ENCODE data around the gene PTPN22. TPM values are rescaled to one million over a fixed set of nuclear protein-coding genes. Genes with fewer than 3 reads are reported as not detected.

The PTPN22 gene
- total RNA-seq, 6 experiments from 2014 or later = 0.48 to 1.6 (median 1.2) TPM

DNA sequence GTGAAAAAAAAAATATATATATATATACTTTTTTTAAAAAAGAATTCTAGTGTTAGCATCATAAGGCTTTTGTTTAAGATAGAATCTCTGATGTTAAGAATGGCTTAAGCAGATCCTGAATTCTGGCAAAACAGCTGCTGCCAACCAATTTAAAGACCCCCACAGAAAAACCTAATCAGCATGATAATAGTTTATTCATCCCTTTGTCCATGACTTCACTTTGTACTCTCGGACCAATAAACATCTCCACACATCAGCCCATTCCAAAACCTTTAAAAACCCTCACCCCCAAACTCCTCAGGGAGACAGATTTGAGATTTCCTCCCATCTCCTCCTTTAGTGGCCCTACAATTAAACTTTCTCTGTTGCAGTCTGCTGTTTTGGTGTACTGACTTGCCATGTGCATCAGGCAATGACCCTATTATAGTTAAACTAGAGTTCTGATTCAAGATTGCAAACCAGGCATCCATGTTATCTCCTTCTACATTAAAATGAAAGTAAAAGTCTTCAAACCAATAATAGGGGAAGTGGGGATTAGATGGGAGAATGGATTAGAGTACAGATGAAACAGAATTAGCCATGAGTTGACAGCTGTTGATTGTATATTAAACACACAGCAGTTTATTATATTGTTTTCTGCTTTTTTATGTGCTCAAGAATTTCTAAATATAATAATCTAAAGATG is 102.5 kb downstream of the PTPN22 start:
- DNase-seq (no peak), ATAC-seq (no peak)
- Histone ChIP-seq H3K9me3 (no peaks in the 10 kb centered on the region), H3K4me1 (no peaks in the 10 kb centered on the region), H3K4me3 (no peak overlapping the region), H3K27me3 (no peaks in the 10 kb centered on the region), H3K27ac (no peak overlapping the region), H3K36me3 (peaks cover 0 to 20% (median 0%) of the 10 kb centered on the region in 4 donors)
- TF ChIP-seq POLR2A (IDR thresholded peaks at IDR 0.05) = no peak
- TF ChIP-seq, protein P1, sequence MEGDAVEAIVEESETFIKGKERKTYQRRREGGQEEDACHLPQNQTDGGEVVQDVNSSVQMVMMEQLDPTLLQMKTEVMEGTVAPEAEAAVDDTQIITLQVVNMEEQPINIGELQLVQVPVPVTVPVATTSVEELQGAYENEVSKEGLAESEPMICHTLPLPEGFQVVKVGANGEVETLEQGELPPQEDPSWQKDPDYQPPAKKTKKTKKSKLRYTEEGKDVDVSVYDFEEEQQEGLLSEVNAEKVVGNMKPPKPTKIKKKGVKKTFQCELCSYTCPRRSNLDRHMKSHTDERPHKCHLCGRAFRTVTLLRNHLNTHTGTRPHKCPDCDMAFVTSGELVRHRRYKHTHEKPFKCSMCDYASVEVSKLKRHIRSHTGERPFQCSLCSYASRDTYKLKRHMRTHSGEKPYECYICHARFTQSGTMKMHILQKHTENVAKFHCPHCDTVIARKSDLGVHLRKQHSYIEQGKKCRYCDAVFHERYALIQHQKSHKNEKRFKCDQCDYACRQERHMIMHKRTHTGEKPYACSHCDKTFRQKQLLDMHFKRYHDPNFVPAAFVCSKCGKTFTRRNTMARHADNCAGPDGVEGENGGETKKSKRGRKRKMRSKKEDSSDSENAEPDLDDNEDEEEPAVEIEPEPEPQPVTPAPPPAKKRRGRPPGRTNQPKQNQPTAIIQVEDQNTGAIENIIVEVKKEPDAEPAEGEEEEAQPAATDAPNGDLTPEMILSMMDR (IDR thresholded peaks at IDR 0.05) = no peak
- WGBS (ENCODE audit: insufficient coverage, low coverage, low lambda C conversion rate, missing lambda C conversion rate) = 100% methylated on average over 1 of the region's 1 CpG
- intact Hi-C loops (cut with DNase I) = no loop called here

GRCh38 chr1:113765306-113766230 is 105.9 kb downstream of the PTPN22 start:
- Histone ChIP-seq H3K4me3 (no peak overlapping the region), H3K27me3 (no peaks in the 10 kb centered on the region), H3K27ac (no peak overlapping the region), H3K36me3 (peaks cover 0 to 26% (median 0%) of the 10 kb centered on the region in 4 donors), H3K9me3 (no peaks in the 10 kb centered on the region), H3K4me1 (no peaks in the 10 kb centered on the region)
- intact Hi-C loops (cut with DNase I) = no loop called here
- TF ChIP-seq, protein P1 (IDR thresholded peaks at IDR 0.05) = no peak
- TF ChIP-seq POLR2A (IDR thresholded peaks at IDR 0.05) = no peak
- 100% methylated on average over 2 of the region's 2 CpGs for WGBS (ENCODE audit: insufficient coverage, low coverage, low lambda C conversion rate, missing lambda C conversion rate)
- ATAC-seq = no peak
- no peak for DNase-seq

Other genes starting within 250 kb of the PTPN22 start
- gene PHTF1, start 112.2 kb downstream of the PTPN22 start, total RNA-seq = 1 to 10 TPM; 4.7 to 8.7 (median 6.1) TPM
- 1 to 10 TPM; 4.1 to 5.9 (median 5.0) TPM for gene RSBN1, start 59.2 kb downstream of the PTPN22 start, total RNA-seq
- gene BCL2L15, start 15.9 kb upstream of the PTPN22 start, total RNA-seq = under 1 TPM in 5 of 6 experiments, not detected in 1; 0.06 to 0.73 (median 0.13) TPM
- 1 to 10 TPM; 6.0 to 9.0 (median 7.0) TPM for gene AP4B1, start 33.1 kb upstream of the PTPN22 start, total RNA-seq
- gene DCLRE1B, start 33.6 kb upstream of the PTPN22 start, total RNA-seq = 1 to 10 TPM; 1.6 to 3.3 (median 1.9) TPM
- 10 to 100 TPM; 19.0 to 29.6 (median 23.5) TPM for gene HIPK1, start 57.6 kb upstream of the PTPN22 start, total RNA-seq
- gene OLFML3, start 107.8 kb upstream of the PTPN22 start, total RNA-seq = 10 to 100 TPM in 1 of 6 experiments, 1 to 10 TPM in 5; 1.8 to 13.8 (median 6.6) TPM